HK-2 (cell line): ENCODE results near the gene TEN1.

ENCODE experiments used
- DNase-seq: peaks from one replicate; pipeline ENCODE4 v3.0.0-alpha.2; 2018; ENCODE audit not compliant: unreplicated experiment

TEN1 gene

GRCh38 chr17:76005263-76006149, 26.5 kb downstream of the TEN1 start:
- peak; percentile 72 for DNase-seq

- no peak for DNase-seq
These were observed 28.2 kb downstream of the TEN1 start for GRCh38 chr17:76007131-76007849.

GRCh38 chr17:76007850-76008165, 28.8 kb downstream of the TEN1 start:
- DNase-seq, result no peak

GRCh38 chr17:76008208-76008607, 29.2 kb downstream of the TEN1 start:
- no peak for DNase-seq

- DNase-seq, result no peak
These were observed 29.8 kb downstream of the TEN1 start for GRCh38 chr17:76008630-76009425.

- DNase-seq, result no peak
These were observed 30.4 kb downstream of the TEN1 start for GRCh38 chr17:76009447-76009846.

- no peak for DNase-seq
These were observed 31.1 kb downstream of the TEN1 start for GRCh38 chr17:76009969-76010661.

GRCh38 chr17:76011951-76012350, 32.9 kb downstream of the TEN1 start:
- DNase-seq, result no peak

GRCh38 chr17:76013377-76013932, 34.4 kb downstream of the TEN1 start:
- DNase-seq, result no peak

- DNase-seq, result peak; percentile 65
These were observed 35.3 kb downstream of the TEN1 start for GRCh38 chr17:76014100-76014924.

- no peak for DNase-seq
These were observed 35.9 kb downstream of the TEN1 start for GRCh38 chr17:76014925-76015261.

GRCh38 chr17:76017481-76018339, 38.7 kb downstream of the TEN1 start:
- no peak for DNase-seq

GRCh38 chr17:76018340-76018680, 39.3 kb downstream of the TEN1 start:
- no peak for DNase-seq

GRCh38 chr17:76018801-76019200, 39.8 kb downstream of the TEN1 start:
- DNase-seq, result no peak

GRCh38 chr17:76019833-76020467, 40.9 kb downstream of the TEN1 start:
- no peak for DNase-seq

GRCh38 chr17:76022285-76022684, 43.2 kb downstream of the TEN1 start:
- DNase-seq, result no peak

- DNase-seq, result no peak
These were observed 44.2 kb downstream of the TEN1 start for GRCh38 chr17:76022973-76023899.

GRCh38 chr17:76023900-76024237, 44.8 kb downstream of the TEN1 start:
- DNase-seq, result no peak
